Breast epithelium (tissue), 3 donors: ENCODE results near the gene TMEM266.

Experiments
- POLR2A ChIP-seq: fragments of 450-650 bp; IDR thresholded peaks from one replicate; pipeline ENCODE4 v1.6.1; 2016; ENCODE audit warnings: antibody characterized with exemption, mild to moderate bottlenecking, moderate library complexity
- POLR2AphosphoS5 ChIP-seq, 3 donors: sonication (generic); formaldehyde crosslinking; IDR thresholded peaks; one replicate each; pipeline ENCODE4 v1.6.1; 2017; ENCODE audit warnings: antibody characterized with exemption in 3 of 3

- TF ChIP-seq POLR2A = no peak
- TF ChIP-seq POLR2AphosphoS5 (IDR thresholded peaks at IDR 0.05) = no peak
Measured at GRCh38 chr15:76149291-76149915, 89.6 kb downstream of the TMEM266 start.
